Karpas-422 (cell line): ENCODE results near the gene FABP6. TPM values are rescaled to one million over a fixed set of nuclear protein-coding genes. Genes with fewer than 3 reads are reported as not detected.
"Not testable (repeated sequence)": the region's sequence is repeated elsewhere in the genome, so short reads cannot be mapped to it uniquely, and the experiment has no call there.

Source experiments
- DNase-seq: peaks from one replicate; pipeline ENCODE4 v3.0.0-alpha.2; 2015
- H2AFZ ChIP-seq: fragments of 200-600 bp; sonication (generic); 2 replicates; pipeline ENCODE4 v1.6.1; 2014; ENCODE audit warnings: antibody characterized with exemption, low read length, mixed read lengths
- H3K27ac ChIP-seq: fragments of 200-600 bp; sonication (generic); 2 replicates; pipeline ENCODE4 v1.5.1; 2014; ENCODE audit warnings: mild to moderate bottlenecking, low read length, moderate library complexity
- H3K27me3 ChIP-seq: fragments of 200-600 bp; sonication (generic); 2 replicates; pipeline ENCODE4 v1.6.1; 2014; ENCODE audit warnings: low read length, mixed read lengths
- H3K36me3 ChIP-seq: fragments of 200-600 bp; sonication (generic); 2 replicates; pipeline ENCODE4 v1.6.1; 2014; ENCODE audit warnings: low read length, mixed read lengths; ENCODE audit not compliant: insufficient read depth
- H3K4me1 ChIP-seq: fragments of 200-600 bp; sonication (generic); 2 replicates; pipeline ENCODE4 v1.6.1; 2014; ENCODE audit warnings: mild to moderate bottlenecking, low read length, mixed read lengths
- H3K4me2 ChIP-seq: fragments of 200-600 bp; sonication (generic); 2 replicates; pipeline ENCODE4 v1.6.1; 2014; ENCODE audit warnings: low read length, low read depth, mild to moderate bottlenecking; ENCODE audit not compliant: poor library complexity, severe bottlenecking
- H3K4me3 ChIP-seq: fragments of 200-600 bp; sonication (generic); 2 replicates; pipeline ENCODE4 v1.5.1; 2014; ENCODE audit warnings: mild to moderate bottlenecking, antibody characterized with exemption, low read length, mixed read lengths
- H3K79me2 ChIP-seq: fragments of 200-600 bp; sonication (generic); 2 replicates; pipeline ENCODE4 v1.6.1; 2014; ENCODE audit warnings: mild to moderate bottlenecking, low read length, mixed read lengths
- H3K9ac ChIP-seq: fragments of 200-600 bp; sonication (generic); 2 replicates; pipeline ENCODE4 v1.6.0; 2014; ENCODE audit warnings: low read length
- H3K9me2 ChIP-seq: fragments of 200-600 bp; sonication (generic), shearing (Covaris generic); replicated peaks from 2 replicates; pipeline ENCODE4 v1.6.0; 2014; ENCODE audit warnings: mild to moderate bottlenecking, low read length, moderate library complexity; ENCODE audit not compliant: insufficient read depth
- H3K9me3 ChIP-seq: fragments of 300-700, 200-600 bp; sonication (generic); 2 replicates; pipeline ENCODE4 v1.6.1; 2014; ENCODE audit warnings: low read length, mixed read lengths
- H4K20me1 ChIP-seq: fragments of 200-600 bp; sonication (generic); 2 replicates; pipeline ENCODE4 v1.6.1; 2014; ENCODE audit warnings: mild to moderate bottlenecking, antibody characterized with exemption, low read length, low read depth; ENCODE audit not compliant: insufficient read depth
- total RNA-seq: library from RNA; depleted of rRNA; stranded (reverse); fragments of >200 nt; shearing (Covaris generic); gene quantifications from 2 replicates; pipeline ENCODE4 v1.2.3, GENCODE V29; 2014; ENCODE audit warnings: low replicate concordance

Gene FABP6
- total RNA-seq, 1 experiment from 2014 or later, result 0.97 TPM

- Histone ChIP-seq H3K9me3 (no peaks in the 10 kb centered on the region), H3K4me1 (no peaks in the 10 kb centered on the region), H3K4me3 (no peak overlapping the region), H4K20me1 (no peaks in the 10 kb centered on the region), H3K27me3 (no peaks in the 10 kb centered on the region), H3K9me2 (no peaks in the 10 kb centered on the region), H3K4me2 (no peak overlapping the region), H2AFZ (no peak overlapping the region), H3K79me2 (no peaks in the 10 kb centered on the region), H3K27ac (no peak overlapping the region), H3K36me3 (no peaks in the 10 kb centered on the region), H3K9ac (no peak overlapping the region)
- DNase-seq, result no peak
Observed at GRCh38 chr5:160231783-160232342, 2.6 kb downstream of the FABP6 start.

GRCh38 chr5:160233215-160233614 lies 3.9 kb downstream of the FABP6 start:
- Histone ChIP-seq H4K20me1 (no peaks in the 10 kb centered on the region), H3K4me2 (no peak overlapping the region), H2AFZ (no peak overlapping the region), H3K79me2 (no peaks in the 10 kb centered on the region), H3K36me3 (no peaks in the 10 kb centered on the region), H3K27ac (no peak overlapping the region), H3K4me3 (no peak overlapping the region), H3K9me3 (no peaks in the 10 kb centered on the region), H3K4me1 (no peaks in the 10 kb centered on the region), H3K27me3 (no peaks in the 10 kb centered on the region), H3K9ac (no peak overlapping the region), H3K9me2 (no peaks in the 10 kb centered on the region)
- no peak for DNase-seq

GRCh38 chr5:160235731-160236130 lies 6.4 kb downstream of the FABP6 start:
- Histone ChIP-seq H3K4me3 (no peak overlapping the region), H3K9me2 (no peaks in the 10 kb centered on the region), H3K4me1 (no peaks in the 10 kb centered on the region), H3K9ac (no peak overlapping the region), H3K79me2 (no peaks in the 10 kb centered on the region), H3K9me3 (no peaks in the 10 kb centered on the region), H2AFZ (no peak overlapping the region), H3K27ac (no peak overlapping the region), H3K27me3 (no peaks in the 10 kb centered on the region), H3K4me2 (no peak overlapping the region), H4K20me1 (no peaks in the 10 kb centered on the region), H3K36me3 (no peaks in the 10 kb centered on the region)
- DNase-seq, result no peak

GRCh38 chr5:160237571-160238093 lies 8.3 kb downstream of the FABP6 start:
- H2AFZ ChIP-seq, result no peak overlapping the region
- H4K20me1 ChIP-seq, result no peaks in the 10 kb centered on the region
- H3K27me3 ChIP-seq, result no peaks in the 10 kb centered on the region
- H3K36me3 ChIP-seq, result no peaks in the 10 kb centered on the region
- H3K79me2 ChIP-seq, result no peaks in the 10 kb centered on the region
- no peaks in the 10 kb centered on the region for H3K9me3 ChIP-seq
- no peak overlapping the region for H3K4me3 ChIP-seq
- no peaks in the 10 kb centered on the region for H3K9me2 ChIP-seq
- no peak overlapping the region for H3K27ac ChIP-seq
- no peak overlapping the region for H3K4me2 ChIP-seq
- H3K4me1 ChIP-seq, result no peaks in the 10 kb centered on the region
- no peak for DNase-seq
- no peak overlapping the region for H3K9ac ChIP-seq

- Histone ChIP-seq H3K9ac (no peak overlapping the region), H3K27ac (no peak overlapping the region), H3K27me3 (no peaks in the 10 kb centered on the region), H3K4me1 (no peaks in the 10 kb centered on the region), H3K4me2 (no peak overlapping the region), H3K36me3 (no peaks in the 10 kb centered on the region), H2AFZ (no peak overlapping the region), H3K4me3 (no peak overlapping the region), H4K20me1 (no peaks in the 10 kb centered on the region), H3K79me2 (no peaks in the 10 kb centered on the region), H3K9me2 (no peaks in the 10 kb centered on the region), H3K9me3 (no peaks in the 10 kb centered on the region)
- no peak for DNase-seq
Observed at GRCh38 chr5:160240350-160240749, 11.0 kb downstream of the FABP6 start.

- Histone ChIP-seq H3K27ac (no peak overlapping the region), H4K20me1 (no peaks in the 10 kb centered on the region), H3K9ac (no peak overlapping the region), H3K79me2 (no peaks in the 10 kb centered on the region), H3K27me3 (no peaks in the 10 kb centered on the region), H3K9me3 (no peaks in the 10 kb centered on the region), H3K4me3 (no peak overlapping the region), H3K4me1 (no peaks in the 10 kb centered on the region), H3K9me2 (no peaks in the 10 kb centered on the region), H3K36me3 (no peaks in the 10 kb centered on the region), H3K4me2 (no peak overlapping the region), H2AFZ (no peak overlapping the region)
- no peak for DNase-seq
Observed at GRCh38 chr5:160242145-160242544, 12.8 kb downstream of the FABP6 start.

- H3K27me3 ChIP-seq, result no peaks in the 10 kb centered on the region
- no peaks in the 10 kb centered on the region for H3K36me3 ChIP-seq
- no peak for DNase-seq
- H3K9me3 ChIP-seq, result no peaks in the 10 kb centered on the region
- H3K27ac ChIP-seq, result no peak overlapping the region
- no peaks in the 10 kb centered on the region for H3K9me2 ChIP-seq
- no peak overlapping the region for H3K9ac ChIP-seq
- no peak overlapping the region for H2AFZ ChIP-seq
- no peak overlapping the region for H3K4me3 ChIP-seq
- no peaks in the 10 kb centered on the region for H3K4me1 ChIP-seq
- no peaks in the 10 kb centered on the region for H4K20me1 ChIP-seq
- H3K4me2 ChIP-seq, result no peak overlapping the region
- H3K79me2 ChIP-seq, result no peaks in the 10 kb centered on the region
Observed at GRCh38 chr5:160245506-160246086, 16.3 kb downstream of the FABP6 start.

GRCh38 chr5:160249570-160249969 lies 20.3 kb downstream of the FABP6 start:
- H4K20me1 ChIP-seq, H3K79me2 ChIP-seq, H3K36me3 ChIP-seq, H2AFZ ChIP-seq, H3K27ac ChIP-seq, H3K4me1 ChIP-seq, H3K4me2 ChIP-seq, H3K27me3 ChIP-seq, H3K9me3 ChIP-seq, DNase-seq, H3K4me3 ChIP-seq, H3K9ac ChIP-seq, H3K9me2 ChIP-seq: not testable (repeated sequence)
